HAP-1 (cell line): ENCODE results near the gene BBIP1.
"Not testable (repeated sequence)": the region's sequence is repeated elsewhere in the genome, so short reads cannot be mapped to it uniquely, and the experiment has no call there.

Experiments used
- DNase-seq, 2 experiments: peaks; one replicate each; pipeline ENCODE4 v3.0.0-alpha.2; 2016 to 2020; ENCODE audit warnings: low spot score in 2 of 2
- H3K27me3 ChIP-seq: fragments of 250-450 bp; sonication (Bioruptor Pico); 2 replicates; pipeline ENCODE4 v1.5.1; 2020; ENCODE audit warnings: low read depth, mild to moderate bottlenecking, moderate library complexity
- H3K36me3 ChIP-seq: fragments of 250-450 bp; sonication (Bioruptor Pico); replicated peaks from 2 replicates; pipeline ENCODE4 v1.5.1; 2020; ENCODE audit warnings: mild to moderate bottlenecking
- H3K4me1 ChIP-seq: fragments of 250-450 bp; sonication (Bioruptor Pico); 2 replicates; pipeline ENCODE4 v1.5.1; 2020; ENCODE audit warnings: mild to moderate bottlenecking
- H3K4me3 ChIP-seq: fragments of 250-450 bp; sonication (Bioruptor Pico); 2 replicates; pipeline ENCODE4 v1.5.1; 2020; ENCODE audit warnings: mild to moderate bottlenecking, moderate library complexity
- H3K9me3 ChIP-seq: fragments of 250-450 bp; sonication (Bioruptor Pico); 2 replicates; pipeline ENCODE4 v1.5.1; 2020; ENCODE audit warnings: mild to moderate bottlenecking, moderate library complexity
- in situ Hi-C: fragments of 300-500 bp; cut with MboI; formaldehyde crosslinking; loops from 3 replicates; pipeline ENCODE4 v1.14.3; 2020; ENCODE audit warnings: low sequenced_read_pairs, inconsistent platforms, mixed read lengths

BBIP1 gene

DNA sequence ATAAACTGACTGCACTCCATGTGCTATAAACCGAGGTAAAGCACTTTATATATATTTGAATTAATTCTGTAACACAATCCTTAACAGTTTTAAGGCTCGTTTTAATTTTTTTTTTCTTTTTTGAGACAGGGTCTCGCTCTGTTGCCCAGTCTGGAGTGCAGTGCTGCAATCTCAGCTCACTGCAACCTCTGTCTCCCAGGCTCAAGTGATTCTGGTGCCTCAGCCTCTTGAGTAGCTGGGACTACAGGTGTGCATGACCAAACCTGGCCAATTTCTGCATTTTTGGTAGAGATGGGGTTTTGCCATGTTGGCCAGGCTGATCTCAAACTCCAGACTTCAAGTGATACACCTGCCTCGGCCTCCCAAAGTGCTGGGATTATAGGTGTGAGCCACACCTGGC is 3.4 kb downstream of the BBIP1 start:
- H3K9me3 ChIP-seq, H3K36me3 ChIP-seq, H3K27me3 ChIP-seq, in situ Hi-C loops, DNase-seq, H3K4me3 ChIP-seq: not testable (repeated sequence)
- peaks cover 22% of the 10 kb centered on the region for H3K4me1 ChIP-seq

DNA sequence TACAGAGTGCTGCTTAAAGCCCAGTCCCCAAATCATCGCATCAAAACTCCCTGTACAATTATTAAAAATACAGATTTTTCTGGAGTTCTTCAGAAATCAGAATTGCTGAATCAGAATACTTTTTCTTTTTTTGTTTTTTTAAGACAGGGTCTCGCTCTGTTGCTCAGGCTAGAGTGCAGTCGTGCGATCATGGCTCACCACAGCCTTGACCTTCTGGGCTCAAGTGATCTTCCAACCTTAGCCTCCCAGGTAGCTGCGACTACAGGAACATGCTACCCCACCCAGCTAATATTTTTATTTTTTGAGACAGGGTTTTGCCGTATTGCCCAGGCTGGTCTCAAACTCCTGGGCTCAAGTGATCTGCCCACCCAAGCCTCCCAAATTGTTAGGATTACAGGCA is 3.9 kb downstream of the BBIP1 start:
- no peak for DNase-seq
- Histone ChIP-seq H3K4me1 (peaks cover 22% of the 10 kb centered on the region), H3K27me3 (no peaks in the 10 kb centered on the region), H3K36me3 (no peaks in the 10 kb centered on the region; the same call in 1 of the 2 replicates), H3K4me3 (no peak overlapping the region), H3K9me3 (no peaks in the 10 kb centered on the region)
- in situ Hi-C loops, result no loop called here

DNA sequence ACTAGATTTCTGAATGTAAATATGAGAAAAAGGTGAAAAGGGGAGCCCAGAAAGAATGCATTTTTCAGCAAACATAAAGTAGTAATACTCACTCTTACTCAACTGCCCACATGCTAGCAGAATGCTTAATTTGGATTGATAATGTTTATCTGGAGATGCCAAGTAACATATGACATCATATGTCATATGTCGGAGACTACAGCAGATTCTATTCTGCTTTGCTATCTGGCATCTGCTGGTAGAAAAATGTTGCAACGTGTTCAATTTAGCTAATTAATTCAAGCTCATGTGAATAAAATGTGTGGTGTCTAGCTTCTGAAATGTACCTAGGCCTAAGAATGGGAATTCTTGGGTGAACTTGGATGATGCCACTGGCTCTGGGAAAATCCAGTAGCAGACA is 4.5 kb downstream of the BBIP1 start:
- no peaks in the 10 kb centered on the region for H3K9me3 ChIP-seq
- in situ Hi-C loops, result no loop called here
- peaks cover 22% of the 10 kb centered on the region for H3K4me1 ChIP-seq
- H3K36me3 ChIP-seq, result no peaks in the 10 kb centered on the region; the same call in 1 of the 2 replicates
- H3K27me3 ChIP-seq, result no peaks in the 10 kb centered on the region
- H3K4me3 ChIP-seq, result no peak overlapping the region
- no peak for DNase-seq

DNA sequence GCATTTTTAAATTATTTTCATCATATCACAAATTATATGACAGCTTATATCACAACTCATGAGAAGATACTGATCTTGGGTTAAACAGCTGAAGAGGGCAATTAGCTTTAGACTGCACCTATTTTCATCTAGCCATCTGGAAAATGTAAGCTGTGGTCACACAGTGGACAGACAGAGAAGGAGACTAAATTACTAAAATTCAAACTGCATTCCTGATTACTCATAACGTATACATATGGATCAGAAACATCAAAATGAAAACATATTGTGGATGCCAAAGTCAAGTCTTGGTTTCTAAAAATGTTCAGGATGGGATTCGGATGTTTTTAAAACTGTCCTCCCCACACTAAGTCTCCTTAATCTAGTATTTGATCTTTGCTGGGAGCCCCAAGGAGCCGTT is 6.6 kb downstream of the BBIP1 start:
- no peaks in the 10 kb centered on the region for H3K27me3 ChIP-seq
- peaks cover 25% of the 10 kb centered on the region for H3K4me1 ChIP-seq
- H3K4me3 ChIP-seq, result no peak overlapping the region
- in situ Hi-C loops, result no loop called here
- no peaks in the 10 kb centered on the region for H3K9me3 ChIP-seq
- no peak for DNase-seq
- no peaks in the 10 kb centered on the region; the same call in 1 of the 2 replicates for H3K36me3 ChIP-seq

DNA sequence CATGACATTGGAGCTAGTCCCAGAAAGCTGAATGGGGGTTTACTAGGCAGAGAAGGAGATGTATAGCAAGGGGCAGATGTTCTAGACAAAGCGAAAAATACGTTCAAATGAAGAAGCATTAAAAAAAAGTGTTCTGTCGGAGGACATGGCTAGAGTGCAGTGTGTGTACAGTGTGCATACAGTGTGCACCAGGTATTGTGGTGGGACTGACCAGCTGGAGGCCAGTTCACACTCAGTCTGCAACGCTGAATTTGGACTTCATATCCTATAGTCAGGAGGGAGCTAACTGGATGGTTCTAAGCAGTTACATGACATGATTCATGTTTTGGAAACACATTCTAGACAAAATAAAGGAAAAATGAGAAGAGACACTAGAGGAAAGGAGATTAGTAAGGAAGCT is 8.8 kb downstream of the BBIP1 start:
- H3K36me3 ChIP-seq, result peaks cover 3% of the 10 kb centered on the region
- H3K9me3 ChIP-seq, result no peaks in the 10 kb centered on the region
- peaks cover 15% of the 10 kb centered on the region for H3K4me1 ChIP-seq
- H3K27me3 ChIP-seq, result no peaks in the 10 kb centered on the region
- in situ Hi-C loops, result no loop called here
- no peak for DNase-seq
- H3K4me3 ChIP-seq, result no peak overlapping the region

DNA sequence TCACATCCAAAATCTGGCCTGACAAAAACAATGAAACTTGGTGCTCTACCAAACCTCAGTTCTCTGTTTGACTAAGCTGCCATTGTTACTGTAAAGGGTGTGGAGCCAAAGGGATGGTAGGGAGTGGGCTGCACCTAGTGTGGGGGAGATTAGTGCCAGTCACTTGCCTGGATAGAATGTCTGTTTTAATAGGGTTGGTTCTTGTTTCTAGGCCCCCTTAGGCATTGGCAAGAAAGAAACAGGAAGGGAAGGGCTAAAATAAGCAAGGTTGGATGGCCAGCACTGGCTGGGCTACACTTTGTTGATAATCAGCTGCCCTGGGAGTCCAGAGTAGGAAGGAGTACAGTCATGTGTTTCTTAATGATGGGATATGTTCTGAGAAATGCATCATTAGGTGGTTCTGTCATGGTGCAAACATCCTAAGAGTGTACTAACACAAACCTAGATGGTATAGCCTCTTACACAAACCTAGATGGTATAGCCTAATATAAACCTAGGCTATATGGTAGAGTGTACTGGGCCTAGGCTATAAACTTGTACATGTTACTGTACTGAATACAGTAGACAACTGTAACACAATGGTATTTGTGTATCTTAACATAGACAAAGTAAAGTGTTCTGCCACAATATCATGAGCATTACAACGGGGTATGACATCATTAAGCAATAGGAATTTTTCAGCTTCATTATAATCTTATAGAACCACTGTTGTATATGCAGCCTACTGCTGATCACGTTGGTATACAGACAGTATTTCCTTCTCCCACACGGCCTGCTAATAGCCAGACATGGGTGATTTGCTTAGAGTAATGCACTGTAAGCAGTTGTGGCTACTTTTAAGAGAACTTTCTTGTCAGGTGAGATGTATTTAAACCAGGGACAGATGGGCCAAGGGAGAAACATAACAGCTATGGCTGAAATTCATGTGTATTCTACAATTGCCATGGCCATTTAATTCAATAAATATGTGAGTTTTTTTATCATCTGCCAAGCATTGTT is 15.4 kb downstream of the BBIP1 start:
- no peak overlapping the region for H3K4me3 ChIP-seq
- peaks cover 9% of the 10 kb centered on the region for H3K36me3 ChIP-seq
- H3K27me3 ChIP-seq, result no peaks in the 10 kb centered on the region
- in situ Hi-C loops, result no loop called here
- H3K9me3 ChIP-seq, result no peaks in the 10 kb centered on the region
- DNase-seq, result no peak
- H3K4me1 ChIP-seq, result peaks cover 26% of the 10 kb centered on the region

DNA sequence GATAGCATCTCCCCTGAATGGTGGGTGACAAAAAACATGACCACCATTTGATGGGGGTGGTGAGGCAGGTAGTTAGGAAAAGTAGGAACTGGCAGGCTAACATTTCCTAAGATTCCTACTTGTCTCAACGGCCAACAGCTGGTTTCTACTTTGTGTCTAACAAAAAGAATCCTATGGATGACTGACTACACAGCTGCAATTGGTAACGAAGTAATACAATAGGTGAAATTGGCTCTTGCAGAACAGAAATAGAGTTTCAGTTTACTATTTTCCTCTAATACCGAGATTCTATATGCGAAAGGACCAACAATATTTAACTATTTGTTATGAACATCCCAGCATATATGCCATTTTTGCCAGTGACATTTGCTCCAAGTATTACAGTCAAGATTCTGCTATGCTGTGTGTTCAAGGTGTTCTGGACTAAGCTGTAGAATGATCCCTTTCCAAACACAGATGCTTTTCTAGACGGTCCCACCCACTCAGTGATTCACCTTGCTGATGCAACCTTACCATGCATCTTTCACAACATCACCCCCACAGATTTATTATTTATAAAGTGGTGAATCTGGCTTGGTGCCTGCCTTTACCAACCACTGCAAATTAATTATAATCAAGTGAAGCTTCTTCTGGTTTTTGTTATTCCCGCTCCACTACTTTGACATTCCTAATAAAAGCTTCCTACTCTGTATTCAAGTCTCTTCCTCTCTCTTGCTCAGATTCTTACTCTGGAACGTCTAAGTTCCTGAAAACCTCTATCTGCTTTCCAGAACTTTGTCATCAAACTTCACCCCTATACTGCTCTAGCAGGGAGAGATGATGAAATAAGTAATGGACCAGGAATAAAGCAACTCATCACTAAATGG is 16.8 kb downstream of the BBIP1 start:
- in situ Hi-C loops, result no loop called here
- no peaks in the 10 kb centered on the region for H3K9me3 ChIP-seq
- no peak for DNase-seq
- peaks cover 29% of the 10 kb centered on the region for H3K4me1 ChIP-seq
- no peak overlapping the region for H3K4me3 ChIP-seq
- H3K36me3 ChIP-seq, result peaks cover 13% of the 10 kb centered on the region
- no peaks in the 10 kb centered on the region for H3K27me3 ChIP-seq

DNA sequence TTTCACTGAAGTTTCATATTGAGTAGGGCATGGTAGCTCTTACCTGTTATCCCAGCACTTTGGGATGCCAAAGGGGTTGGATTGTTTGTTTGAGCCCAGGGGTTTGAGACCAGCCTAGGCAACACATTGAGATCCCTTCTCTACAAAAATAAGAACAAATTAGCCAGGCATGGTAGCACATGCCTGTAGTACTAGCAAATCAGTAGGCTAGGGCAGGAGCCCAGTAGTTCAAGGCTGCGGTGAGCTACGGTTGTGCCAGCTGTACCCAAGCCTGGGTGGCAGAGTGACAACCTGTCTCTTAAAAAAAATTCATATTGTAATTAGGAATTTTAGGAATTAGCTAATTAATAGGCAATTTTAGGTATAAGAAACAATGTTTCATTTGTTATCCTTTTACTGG is 18.0 kb downstream of the BBIP1 start:
- Histone ChIP-seq H3K4me1 (peaks cover 27% of the 10 kb centered on the region), H3K4me3 (no peak overlapping the region), H3K9me3 (no peaks in the 10 kb centered on the region), H3K27me3 (no peaks in the 10 kb centered on the region), H3K36me3 (peaks cover 10% of the 10 kb centered on the region; the same call in 1 of the 2 replicates)
- in situ Hi-C loops, result no loop called here
- no peak for DNase-seq

DNA sequence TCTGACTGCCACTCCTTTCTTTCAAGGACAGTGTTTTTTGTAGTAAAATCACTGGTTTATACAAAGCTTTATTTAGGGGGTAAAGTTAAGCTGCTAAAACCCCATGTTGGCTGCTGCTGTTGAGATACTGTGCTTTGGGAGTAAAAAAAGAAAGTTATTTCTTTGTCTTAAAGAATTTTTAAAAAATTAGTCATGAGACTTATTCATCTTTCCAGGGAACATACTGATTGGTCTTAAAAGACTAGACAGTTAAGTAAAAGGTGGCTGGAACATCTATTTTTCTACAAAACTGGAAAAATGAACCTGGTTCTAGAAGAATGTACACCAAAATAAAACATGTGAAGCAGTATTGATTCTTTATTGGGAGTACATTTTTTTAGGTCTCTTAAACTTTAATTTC is 20.6 kb downstream of the BBIP1 start:
- H3K27me3 ChIP-seq, result no peaks in the 10 kb centered on the region
- no peak overlapping the region for H3K4me3 ChIP-seq
- no peaks in the 10 kb centered on the region for H3K9me3 ChIP-seq
- no peak for DNase-seq
- peaks cover 21% of the 10 kb centered on the region for H3K4me1 ChIP-seq
- in situ Hi-C loops, result loop anchor here (25.0 kb wide), 1 partner anchor 286 kb away; no protein-coding TSS in a partner anchor
- H3K36me3 ChIP-seq, result peaks cover 10% of the 10 kb centered on the region; the same call in 1 of the 2 replicates

DNA sequence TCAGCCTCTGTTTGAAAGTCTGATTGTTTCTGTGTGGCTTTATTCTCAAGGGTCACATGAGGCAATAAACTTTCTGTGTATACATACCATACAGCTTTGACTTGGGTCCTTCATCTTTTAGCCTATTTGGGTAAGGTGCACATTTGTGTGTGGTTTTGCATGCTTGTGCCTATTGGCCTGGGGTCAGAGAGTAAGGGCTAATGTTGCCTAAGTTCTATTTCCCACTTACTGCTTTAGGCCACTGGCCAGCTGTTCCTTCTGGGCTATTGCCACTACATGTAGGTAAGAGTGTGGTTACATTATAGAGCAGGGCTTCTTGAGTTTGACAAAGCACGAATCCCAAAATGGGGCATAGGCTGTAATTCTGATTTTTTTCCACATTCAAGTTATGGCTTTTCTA is 21.8 kb downstream of the BBIP1 start:
- H3K36me3 ChIP-seq, result peaks cover 10% of the 10 kb centered on the region; the same call in 1 of the 2 replicates
- peaks cover 21% of the 10 kb centered on the region for H3K4me1 ChIP-seq
- DNase-seq, result no peak
- H3K9me3 ChIP-seq, result no peaks in the 10 kb centered on the region
- in situ Hi-C loops, result loop anchor here (25.0 kb wide), 1 partner anchor 285 kb away; no protein-coding TSS in a partner anchor
- no peaks in the 10 kb centered on the region for H3K27me3 ChIP-seq
- H3K4me3 ChIP-seq, result no peak overlapping the region

DNA sequence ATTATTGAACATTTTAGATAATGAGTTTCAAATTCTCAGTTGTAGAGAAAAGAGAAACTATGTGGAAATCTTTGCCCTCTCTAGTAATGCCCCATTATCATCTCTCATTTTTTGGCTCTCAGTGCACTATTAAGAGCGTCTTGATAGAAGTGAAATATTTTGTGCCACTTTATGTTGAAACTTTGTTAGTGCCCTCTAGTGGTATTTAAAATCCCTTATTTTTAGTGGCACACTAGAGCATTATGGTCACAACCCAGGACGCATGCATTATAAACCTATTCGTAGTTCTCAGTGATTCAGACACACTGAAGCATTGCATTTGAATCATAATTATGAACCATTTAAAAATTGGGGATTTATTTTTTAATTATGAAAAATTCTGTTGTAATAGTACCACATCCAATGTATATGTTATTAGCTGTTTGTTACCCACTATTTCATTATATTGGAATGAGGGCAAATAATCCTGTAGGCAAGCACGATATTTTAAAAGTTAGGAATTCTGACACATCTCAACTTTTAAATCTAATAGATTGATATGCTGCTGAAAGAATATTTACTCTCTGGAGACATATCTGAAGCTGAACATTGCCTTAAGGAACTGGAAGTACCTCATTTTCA is 25.3 kb downstream of the BBIP1 start:
- Histone ChIP-seq H3K9me3 (no peaks in the 10 kb centered on the region), H3K36me3 (peaks cover 5% of the 10 kb centered on the region; the same call in 1 of the 2 replicates), H3K4me3 (no peak overlapping the region), H3K27me3 (no peaks in the 10 kb centered on the region), H3K4me1 (peaks cover 17% of the 10 kb centered on the region)
- DNase-seq, result peak in 1 of 2 experiments; percentile 64
- in situ Hi-C loops, result loop anchor here (25.0 kb wide), 1 partner anchor 281 kb away; no protein-coding TSS in a partner anchor

DNA sequence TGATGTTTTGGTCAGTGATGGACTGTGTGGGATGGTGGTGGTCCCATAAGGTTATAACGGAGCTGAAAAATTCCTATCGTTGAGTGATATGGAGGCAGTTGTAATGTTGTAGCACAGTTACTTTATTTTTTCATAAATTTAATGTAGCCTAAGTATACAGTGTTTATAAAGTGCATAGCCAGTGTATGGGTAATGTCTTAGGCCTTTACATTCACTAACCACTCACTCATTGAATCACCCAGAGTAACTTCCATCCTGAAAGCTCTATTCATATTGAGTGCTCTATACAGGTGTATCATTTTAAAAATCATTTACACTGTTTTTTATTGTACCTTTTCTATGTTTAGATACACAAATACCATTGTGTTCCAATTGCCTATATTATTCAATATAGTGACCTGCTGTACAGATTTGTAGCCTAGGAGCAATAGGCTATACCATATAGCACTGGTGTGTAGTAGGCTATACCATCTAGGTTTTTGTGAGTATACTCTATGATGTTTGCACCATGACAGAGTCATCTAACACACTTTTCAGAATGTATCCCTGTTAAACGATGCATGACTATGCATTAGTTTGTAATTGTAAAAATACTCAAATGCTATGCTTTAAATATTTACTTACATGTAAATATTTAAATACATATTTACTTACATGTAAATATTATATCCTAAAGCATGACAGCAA is 26.2 kb downstream of the BBIP1 start:
- Histone ChIP-seq H3K4me1 (peaks cover 8% of the 10 kb centered on the region; the same call in 1 of the 2 replicates), H3K36me3 (no peaks in the 10 kb centered on the region; the same call in 1 of the 2 replicates)
- in situ Hi-C loops, result loop anchor here (25.0 kb wide), 1 partner anchor 280 kb away; no protein-coding TSS in a partner anchor

DNA sequence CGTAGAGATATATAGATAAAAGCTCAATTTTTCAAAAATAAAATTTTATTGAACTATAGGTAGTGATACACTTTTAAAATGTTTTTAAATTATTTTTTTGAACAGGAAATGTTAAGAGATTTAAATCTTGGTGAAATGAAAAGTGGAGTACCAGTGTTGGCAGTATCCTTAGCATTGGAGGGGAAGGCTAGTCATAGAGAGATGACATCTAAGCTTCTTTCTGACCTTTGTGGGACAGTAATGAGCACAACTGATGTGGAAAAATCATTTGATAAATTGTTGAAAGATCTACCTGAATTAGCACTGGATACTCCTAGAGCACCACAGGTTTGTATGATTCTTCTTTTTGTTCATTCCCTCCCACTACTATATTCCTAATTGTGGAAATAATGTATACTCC is 31.4 kb downstream of the BBIP1 start:
- Histone ChIP-seq H3K4me1 (no peaks in the 10 kb centered on the region), H3K36me3 (no peaks in the 10 kb centered on the region; the same call in 1 of the 2 replicates), H3K4me3 (no peak overlapping the region), H3K9me3 (no peaks in the 10 kb centered on the region), H3K27me3 (no peaks in the 10 kb centered on the region)
- in situ Hi-C loops, result loop anchor here (25.0 kb wide), 1 partner anchor 275 kb away; no protein-coding TSS in a partner anchor
- DNase-seq, result no peak

More for the DNA sequence above, 26.2 kb downstream of the BBIP1 start:
- Histone ChIP-seq H3K27me3 (no peaks in the 10 kb centered on the region), H3K4me3 (no peak overlapping the region), H3K9me3 (no peaks in the 10 kb centered on the region)
- DNase-seq, result no peak
